Subcutaneous adipose tissue (tissue), 4 donors: Measurements from ENCODE around the gene C2orf15. TPM values are rescaled to one million over a fixed set of nuclear protein-coding genes. Genes with fewer than 3 reads are reported as not detected.

Experiments
- CTCF ChIP-seq: fragments of 450-650 bp; IDR thresholded peaks from one replicate; pipeline ENCODE4 v1.5.1; 2016; ENCODE audit warnings: low read depth, mild to moderate bottlenecking, control low read depth, antibody characterized with exemption, moderate library complexity
- total RNA-seq, 4 donors: library from RNA; depleted of rRNA; stranded (reverse); fragments of >200 nt; gene quantifications; one replicate each; pipeline ENCODE4 v1.1.0, GENCODE V29; 2016

The C2orf15 gene
- total RNA-seq, 4 donors from 2014 or later = 0.44 to 1.0 TPM; not detected in 2

GRCh38 chr2:99153921-99154604 is 12.6 kb downstream of the C2orf15 start:
- no peak for TF ChIP-seq CTCF

- TF ChIP-seq CTCF = no peak
Measured at GRCh38 chr2:99154643-99155536, 13.4 kb downstream of the C2orf15 start, which contains the start of the genes LIPT1 and TSGA10. Gene LIPT1, plus strand, starts transcription at chr2:99154967. Its CDS starts 6,991 bp downstream, at chr2:99161958. Gene TSGA10, minus strand, starts transcription at chr2:99154942. Its CDS starts 45,503 bp downstream, at chr2:99109439.

GRCh38 chr2:99156891-99157290 is 15.4 kb downstream of the C2orf15 start:
- TF ChIP-seq CTCF = no peak

GRCh38 chr2:99158599-99158998 is 17.1 kb downstream of the C2orf15 start:
- no peak for TF ChIP-seq CTCF

GRCh38 chr2:99159594-99159993 is 18.1 kb downstream of the C2orf15 start:
- no peak for TF ChIP-seq CTCF

- no peak for TF ChIP-seq CTCF
Measured at GRCh38 chr2:99166218-99166617, 24.7 kb downstream of the C2orf15 start.

GRCh38 chr2:99169534-99169933 is 28.0 kb downstream of the C2orf15 start:
- no peak for TF ChIP-seq CTCF
